HG03097 (cell line): ENCODE measurements around the gene ACOXL.

Source experiments
- ATAC-seq: cut with Tn5 transposase; IDR thresholded peaks from one replicate; pipeline ENCODE4 v1.9.1; 2021; ENCODE audit not compliant: unreplicated experiment, low FRiP score

ACOXL gene

DNA sequence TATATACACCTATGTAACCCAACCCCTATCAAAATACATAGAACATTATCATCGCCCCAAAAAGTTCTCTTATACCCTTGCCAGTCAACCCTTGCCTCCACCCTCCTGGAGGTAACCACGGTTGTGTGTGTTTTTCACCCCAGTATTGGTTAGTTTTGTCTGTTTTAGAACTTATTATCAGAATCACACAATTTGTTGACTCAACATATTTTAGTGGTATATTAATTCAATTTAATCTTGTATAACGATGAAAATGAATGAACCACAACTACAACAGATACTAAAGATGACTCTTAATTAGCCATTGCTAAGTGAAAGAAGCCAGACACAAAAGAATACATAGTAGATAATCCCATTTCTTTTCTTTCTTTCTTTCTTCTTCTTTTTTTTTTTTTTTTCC is 19.3 kb downstream of the ACOXL start:
- ATAC-seq = no peak

- no peak for ATAC-seq
These were observed 20.5 kb downstream of the ACOXL start for GRCh38 chr2:110752871-110753270.

DNA sequence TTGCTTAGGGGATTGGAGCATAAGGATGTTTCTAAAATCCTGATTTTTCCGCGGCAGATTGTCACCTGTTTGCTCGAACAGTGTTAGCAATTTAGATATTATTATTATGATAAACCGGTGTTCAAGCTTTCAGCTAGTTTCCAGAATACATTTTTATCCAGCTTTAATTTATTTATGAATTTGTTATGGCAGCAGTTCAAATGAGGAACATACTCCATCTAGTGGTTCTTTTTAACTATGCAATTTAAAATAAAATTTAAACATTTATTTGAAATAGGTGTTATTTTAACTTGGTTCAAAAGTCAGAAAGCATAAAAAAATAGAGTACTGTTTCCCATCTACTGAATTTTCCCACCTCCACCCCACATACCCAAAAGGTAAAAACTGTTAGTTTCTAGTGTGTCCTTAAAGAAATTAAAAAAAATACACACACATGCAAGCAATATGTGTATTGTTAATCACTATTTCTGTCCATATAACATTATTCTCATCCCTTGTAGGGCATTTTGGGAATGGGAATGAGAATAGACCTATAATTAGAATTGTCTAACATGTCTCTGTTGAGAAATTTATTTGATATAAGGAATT is 23.2 kb downstream of the ACOXL start:
- no peak for ATAC-seq

DNA sequence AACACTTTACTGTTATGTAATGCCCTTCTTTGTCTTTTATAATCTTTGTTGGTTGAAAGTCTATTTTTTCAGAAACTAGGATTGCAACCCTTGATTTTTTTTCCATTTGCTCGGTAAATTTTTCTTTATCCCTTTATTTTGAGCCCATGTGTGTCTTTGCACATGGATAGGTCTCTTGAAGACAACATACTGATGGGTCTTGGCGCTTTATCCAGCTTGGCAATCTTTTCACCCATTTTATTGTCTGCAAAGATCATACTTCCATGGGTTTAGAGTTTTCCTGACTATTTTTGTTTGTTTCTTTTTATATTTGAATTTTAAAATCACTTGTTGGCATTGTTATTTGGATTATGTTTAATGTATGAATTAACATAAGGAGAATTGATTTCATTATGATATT is 27.0 kb downstream of the ACOXL start:
- no peak for ATAC-seq

DNA sequence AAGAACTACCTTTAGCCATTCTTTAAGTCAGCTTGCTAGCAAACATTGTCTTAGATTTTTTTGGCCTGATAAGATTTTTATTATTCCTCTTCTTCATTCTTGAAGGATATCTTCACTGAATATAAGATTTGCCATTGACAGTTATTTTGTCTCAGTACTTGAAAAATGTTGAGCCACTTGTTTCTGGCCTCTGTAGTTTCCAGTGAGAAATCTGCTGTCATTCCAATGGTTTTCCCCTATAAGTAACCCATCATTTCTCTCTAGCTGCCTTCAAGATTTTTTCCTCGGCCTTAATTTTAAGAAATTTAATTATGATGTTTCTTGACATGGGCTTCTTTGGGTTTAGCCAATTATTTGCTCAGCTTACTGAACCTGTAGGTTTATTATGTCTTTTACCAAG is 32.6 kb downstream of the ACOXL start:
- ATAC-seq = no peak

- ATAC-seq = no peak
These were observed 33.9 kb downstream of the ACOXL start for GRCh38 chr2:110766291-110766690.

DNA sequence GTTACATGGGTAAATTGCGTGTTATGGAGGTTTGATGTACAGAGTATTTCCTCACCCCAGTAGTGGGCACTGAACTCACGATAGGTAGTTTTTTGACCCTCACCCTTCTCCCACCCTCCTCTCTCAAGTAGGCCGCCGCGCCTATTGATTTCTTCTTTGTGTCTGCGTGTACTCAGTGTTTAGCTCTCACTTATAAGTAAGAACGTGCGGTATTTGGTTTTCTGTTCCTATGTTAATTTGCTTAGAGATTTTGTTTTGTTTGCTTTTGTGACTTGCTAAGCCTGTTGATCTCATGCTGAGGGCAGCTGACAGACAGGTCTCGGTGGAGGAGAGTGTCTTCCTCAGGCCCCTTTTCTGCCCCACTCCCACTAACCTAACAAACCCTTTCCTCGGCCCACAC is 36.2 kb downstream of the ACOXL start:
- ATAC-seq = no peak

DNA sequence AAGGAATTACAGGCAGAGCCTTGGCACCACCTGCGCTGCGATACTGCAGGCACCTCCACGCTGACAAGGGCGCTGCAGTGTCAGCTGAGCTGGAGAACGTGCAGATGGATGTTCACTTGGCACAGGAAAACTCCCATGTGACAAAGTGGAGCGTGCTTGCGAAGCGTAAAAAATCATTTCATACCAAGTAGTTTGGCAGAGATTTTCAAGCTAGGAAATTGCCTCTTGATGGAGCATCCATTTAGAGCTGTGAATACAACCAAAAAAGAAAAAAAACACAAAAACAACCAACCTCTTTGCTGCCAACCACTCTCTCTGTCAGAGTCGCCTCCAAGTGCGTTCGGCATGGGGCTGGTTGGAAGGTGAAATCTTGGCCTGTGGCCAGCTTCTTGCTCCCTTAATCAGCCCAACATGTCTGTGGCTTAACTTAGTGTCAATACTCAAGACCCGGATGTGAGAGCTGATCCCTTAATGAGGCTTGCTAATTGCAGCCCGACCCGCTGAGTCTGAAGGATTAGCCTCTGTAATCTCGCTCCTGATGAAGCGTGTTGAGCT is 38.1 kb downstream of the ACOXL start:
- no peak for ATAC-seq

GRCh38 chr2:110770959-110771431 is 38.6 kb downstream of the ACOXL start:
- no peak for ATAC-seq

DNA sequence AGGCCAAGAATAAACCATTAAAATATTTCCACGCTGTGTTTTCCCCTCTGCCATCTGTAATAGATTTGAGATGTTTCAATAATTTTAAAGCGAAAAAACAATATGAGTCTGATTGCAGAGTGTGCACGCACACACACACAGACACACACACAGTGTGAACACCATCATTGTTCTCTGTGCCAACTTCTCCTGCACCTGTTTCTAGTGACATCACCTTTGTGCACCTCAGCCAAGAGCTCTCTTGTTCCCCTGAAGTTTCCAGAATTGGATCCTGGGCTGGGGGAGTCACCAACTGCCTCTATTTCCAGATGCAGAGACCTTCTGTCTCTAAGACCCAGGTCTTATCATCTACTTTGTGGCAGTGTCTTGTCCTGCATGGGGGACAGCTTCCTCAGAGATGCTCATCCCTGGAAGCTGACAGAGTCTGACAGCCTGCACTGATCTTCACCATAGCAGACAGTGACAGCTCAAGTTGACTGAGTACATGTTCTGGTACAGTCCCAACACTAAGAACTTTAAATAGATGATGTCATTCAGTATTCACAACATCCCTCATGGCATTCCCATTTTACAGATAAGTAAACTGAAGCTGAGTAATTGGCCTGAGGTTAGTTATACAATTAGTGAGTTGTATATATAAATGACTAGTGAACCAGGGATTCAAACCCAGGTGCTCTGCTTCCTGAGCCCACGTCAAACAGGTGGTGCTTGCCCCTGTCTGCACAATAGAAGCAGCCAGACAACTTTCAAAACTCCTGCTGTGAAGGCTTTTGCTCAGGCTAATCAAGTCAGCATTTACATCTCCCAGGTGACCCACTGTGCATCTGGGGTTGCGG is 39.4 kb downstream of the ACOXL start:
- no peak for ATAC-seq

GRCh38 chr2:110772383-110772755 is 40.0 kb downstream of the ACOXL start:
- no peak for ATAC-seq

DNA sequence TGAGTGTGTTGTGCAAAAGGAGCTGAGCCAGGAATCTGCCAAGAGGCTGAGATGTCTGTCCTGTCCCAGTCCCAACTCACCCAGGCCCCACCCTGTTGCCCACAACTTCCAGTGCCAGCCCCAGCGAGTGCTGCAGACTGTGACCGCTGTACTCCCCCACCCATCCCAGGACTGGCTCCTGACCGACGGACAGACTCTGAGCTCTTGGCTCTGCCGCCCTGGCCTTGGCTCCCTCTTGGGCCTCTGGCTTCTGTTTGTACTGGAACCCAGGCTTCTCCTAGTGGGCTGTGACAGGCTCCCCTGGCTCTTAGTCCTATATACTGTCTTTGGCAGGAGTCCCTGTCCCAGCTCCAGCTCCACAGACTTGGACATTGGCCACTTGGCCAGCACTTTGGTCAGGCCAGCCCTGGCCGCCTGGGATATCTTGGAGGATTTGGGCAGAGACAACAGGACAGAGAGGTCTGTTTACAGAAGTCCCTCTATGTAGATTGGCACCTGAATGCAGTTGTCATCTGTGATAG is 41.1 kb downstream of the ACOXL start:
- ATAC-seq = no peak

DNA sequence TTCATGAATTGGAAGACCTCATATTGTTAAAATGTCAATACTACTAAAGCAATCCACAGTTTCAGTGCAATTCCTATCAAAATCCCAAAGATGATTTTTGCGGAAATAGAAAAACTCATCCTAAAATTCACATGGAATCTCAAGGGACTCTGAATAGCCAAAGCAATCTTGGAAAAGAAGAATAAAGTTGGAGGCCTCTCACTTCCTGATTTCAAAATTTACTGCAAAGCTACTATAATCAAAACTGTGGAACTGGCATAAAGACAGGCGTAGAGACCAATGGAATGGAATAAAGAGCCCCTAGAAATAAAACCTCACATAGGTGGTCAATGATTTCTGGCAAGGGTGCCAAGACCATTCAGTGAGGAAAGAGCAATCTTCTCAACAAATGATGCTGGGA is 42.3 kb downstream of the ACOXL start:
- ATAC-seq = no peak

DNA sequence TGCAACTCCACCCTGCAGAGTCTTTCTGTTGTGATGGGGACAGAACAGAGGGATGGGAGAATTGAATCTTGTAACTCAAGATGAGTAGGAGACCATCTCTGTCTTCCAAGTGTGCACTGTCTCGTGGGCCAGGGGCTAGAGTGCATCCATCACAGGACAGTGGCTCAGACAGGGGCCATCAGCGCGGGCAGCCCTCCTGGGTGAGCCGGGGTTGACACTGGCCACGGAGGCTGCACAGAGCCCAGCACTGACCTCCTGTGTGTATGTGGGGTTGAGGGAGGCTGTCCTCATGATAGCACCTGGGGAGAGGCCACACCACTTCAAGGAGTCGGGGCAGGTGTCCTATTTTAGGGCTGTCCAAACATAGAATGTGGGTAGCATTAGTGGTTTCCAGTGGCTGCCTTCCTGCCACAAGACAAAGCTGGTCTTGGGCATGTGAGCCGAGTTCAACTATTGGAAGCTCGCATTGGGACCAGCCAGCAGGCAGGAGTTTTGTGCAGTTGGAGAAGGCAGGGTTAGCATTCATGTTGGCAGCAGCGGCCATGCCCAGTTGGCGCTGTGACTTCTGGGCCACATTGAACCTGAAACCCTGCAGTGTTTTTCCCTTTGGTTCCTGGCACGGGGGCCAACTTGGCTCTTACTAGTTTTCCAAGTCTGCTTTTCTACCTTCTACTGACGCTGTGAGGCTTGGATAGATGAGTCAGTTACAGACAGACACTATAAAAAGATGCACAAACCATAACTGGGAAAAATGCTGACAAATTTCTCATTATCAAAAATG is 45.3 kb downstream of the ACOXL start:
- no peak for ATAC-seq

- no peak for ATAC-seq
These were observed 48.1 kb downstream of the ACOXL start for GRCh38 chr2:110780461-110780860.

GRCh38 chr2:110783196-110783873 is 51.0 kb downstream of the ACOXL start:
- ATAC-seq = no peak

DNA sequence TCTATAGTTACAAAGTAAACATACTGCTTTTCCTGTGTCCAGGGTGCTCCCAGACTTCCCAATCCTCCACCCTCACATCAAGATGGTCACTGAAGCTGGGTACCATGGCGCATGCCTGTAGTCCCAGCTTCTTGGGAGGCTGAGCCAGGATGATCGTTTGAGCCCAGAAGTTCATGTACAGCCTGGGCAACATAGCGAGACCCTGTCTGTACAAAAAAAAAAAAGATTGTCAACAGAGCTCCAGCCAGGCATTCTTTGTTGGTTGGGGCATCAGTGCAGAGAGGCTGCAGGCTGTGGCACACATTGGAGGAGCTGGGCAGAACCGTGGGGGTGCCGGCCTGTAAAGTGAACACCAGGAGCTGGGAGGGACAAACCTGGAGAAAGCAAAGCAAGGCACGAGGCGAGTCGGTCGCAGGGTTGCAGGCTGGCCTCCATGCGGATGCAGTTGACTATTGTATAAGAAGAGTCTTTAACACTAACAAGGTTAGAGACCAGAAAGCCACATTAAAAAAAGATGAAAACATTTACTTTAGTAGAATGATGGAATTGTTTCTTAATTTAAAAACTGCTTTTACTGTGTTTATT is 51.8 kb downstream of the ACOXL start:
- ATAC-seq = no peak

GRCh38 chr2:110785439-110785838 is 53.1 kb downstream of the ACOXL start:
- ATAC-seq = no peak

GRCh38 chr2:110788976-110789375 is 56.6 kb downstream of the ACOXL start:
- ATAC-seq = no peak

DNA sequence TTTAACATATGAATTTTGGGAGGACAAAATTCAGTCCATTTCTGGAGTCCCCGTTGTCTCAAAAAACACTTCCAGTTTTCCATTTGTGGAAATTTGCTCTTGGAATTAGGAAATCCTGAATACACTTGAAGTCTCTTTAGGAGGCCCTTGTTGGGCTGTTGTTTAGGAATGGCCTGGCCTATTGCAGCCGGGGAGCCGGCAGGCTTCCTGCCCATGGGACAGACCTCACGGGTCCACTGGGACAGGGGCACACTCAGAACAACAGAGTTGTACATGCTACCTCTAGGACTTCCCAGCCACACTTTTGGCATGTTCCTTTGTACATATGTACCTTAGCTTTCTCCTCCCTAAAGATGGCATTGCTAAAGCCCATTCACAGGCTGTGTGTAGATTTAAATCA is 57.3 kb downstream of the ACOXL start:
- no peak for ATAC-seq
